Cardiac fibroblast (primary cell): ENCODE results near the gene PDIA2.
A peak's percentile ranks its signal among the peaks of the same experiment; 100 is the strongest.

Experiments
- DNase-seq, 2 donors: peaks; one replicate each; pipeline versions ENCODE4 v3.0.0 to v3.0.0-alpha.2; 2010; ENCODE audit warnings: low read depth in 2 of 2
- H3K4me3 ChIP-seq, 2 donors: replicated peaks in 1 of 2; 1 replicate in 1 of 2; 2 replicates in 1 of 2; pipeline ENCODE4 v1.5.1; 2011; ENCODE audit warnings: low read depth in 2 of 2, low read length in 2 of 2, mild to moderate bottlenecking in 2 of 2, moderate library complexity in 1 of 2
- CTCF ChIP-seq: IDR thresholded peaks from one replicate; pipeline ENCODE4 v1.5.1; 2011; ENCODE audit warnings: low read depth, mild to moderate bottlenecking, low read length, inconsistent platforms

The PDIA2 gene

GRCh38 chr16:275786-276232 lies 7.2 kb upstream of the PDIA2 start, which contains the start of gene RGS11:
Gene RGS11 (minus strand): TSS chr16:275944. CDS start chr16:275911, 33 bp downstream.
- peak within 1 kb of the TSS; percentile 38 to 43 for H3K4me3 ChIP-seq
- TF ChIP-seq CTCF = no peak
- DNase-seq = no peak

GRCh38 chr16:276426-277077 lies 6.4 kb upstream of the PDIA2 start:
- H3K4me3 ChIP-seq = no peak overlapping the region
- TF ChIP-seq CTCF = no peak
- DNase-seq = no peak

GRCh38 chr16:278863-279366 lies 4.0 kb upstream of the PDIA2 start:
- no peak overlapping the region for H3K4me3 ChIP-seq
- peak; percentile 21 to 56 for DNase-seq
- no peak for TF ChIP-seq CTCF

- no peak for TF ChIP-seq CTCF
- H3K4me3 ChIP-seq = no peak overlapping the region
- DNase-seq = no peak
Observed at GRCh38 chr16:279531-279930, 3.4 kb upstream of the PDIA2 start.

GRCh38 chr16:280005-280460 lies 2.9 kb upstream of the PDIA2 start:
- no peak for TF ChIP-seq CTCF
- DNase-seq = no peak
- H3K4me3 ChIP-seq = no peak overlapping the region

- TF ChIP-seq CTCF = no peak
- peak within 1 kb of the TSS; percentile 15 to 24 for H3K4me3 ChIP-seq
- no peak for DNase-seq
Observed at GRCh38 chr16:280552-280951, 2.4 kb upstream of the PDIA2 start, which contains the start of gene ARHGDIG. Gene ARHGDIG (plus strand): TSS chr16:280591. CDS start chr16:280681, 90 bp downstream.
